HG03280 (cell line): ENCODE data around the gene MBP.
"Not testable (repeated sequence)": the region's sequence is repeated elsewhere in the genome, so short reads cannot be mapped to it uniquely, and the experiment has no call there.

Experiments used
- ATAC-seq: cut with Tn5 transposase; IDR thresholded peaks from one replicate; pipeline ENCODE4 v1.9.1; 2021; ENCODE audit warnings: mild to moderate bottlenecking, moderate library complexity; ENCODE audit not compliant: unreplicated experiment

Gene MBP

DNA sequence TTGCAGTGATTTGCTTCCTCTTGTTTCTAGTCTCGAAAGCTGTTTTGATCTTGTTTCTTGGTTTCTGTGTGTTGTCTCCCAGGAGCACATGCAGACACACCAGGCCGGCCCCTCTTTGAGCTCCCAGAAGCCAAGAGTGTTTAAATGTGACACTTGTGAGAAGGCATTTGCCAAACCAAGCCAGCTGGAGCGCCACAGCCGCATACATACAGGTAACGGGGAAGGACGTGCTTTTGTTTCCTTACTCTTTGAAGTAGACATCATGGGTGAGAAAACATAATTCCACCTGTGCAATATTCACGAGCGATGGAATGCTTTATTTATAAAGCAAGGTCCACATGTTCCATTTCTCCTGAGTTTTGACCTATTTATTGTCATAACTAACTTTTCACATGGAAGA, 173.0 kb downstream of the MBP start:
- ATAC-seq: no peak

DNA sequence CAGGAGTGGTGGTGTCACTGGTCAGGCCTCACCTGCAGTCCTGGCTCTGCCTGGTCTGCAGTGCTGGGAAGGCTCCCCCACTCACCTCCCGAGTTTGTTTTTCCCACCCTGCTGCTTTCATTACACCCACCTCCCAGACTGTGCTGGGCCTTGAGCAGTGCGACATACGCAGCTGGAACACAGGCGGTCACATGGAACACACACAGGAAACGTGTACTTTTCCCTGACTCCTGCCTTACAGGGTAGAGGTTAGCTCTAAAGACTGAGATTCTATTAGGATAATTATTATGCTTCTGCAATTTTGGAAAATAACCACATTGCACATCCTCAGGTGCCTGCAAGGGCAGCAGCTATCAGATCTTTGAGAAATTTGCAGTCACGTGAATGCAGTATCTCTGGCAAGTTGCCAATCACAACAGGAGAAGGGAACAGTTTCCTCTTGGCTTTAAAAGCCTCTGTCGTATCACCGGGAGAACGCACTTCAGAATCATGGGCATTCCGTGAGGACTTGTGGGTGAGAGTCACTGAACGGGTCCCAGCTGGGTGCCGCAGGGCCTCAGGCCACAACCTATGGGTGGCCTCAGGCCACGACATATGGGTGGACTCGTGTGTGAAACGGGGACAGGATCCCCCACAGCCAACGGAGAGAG, 173.8 kb downstream of the MBP start:
- no peak for ATAC-seq

DNA sequence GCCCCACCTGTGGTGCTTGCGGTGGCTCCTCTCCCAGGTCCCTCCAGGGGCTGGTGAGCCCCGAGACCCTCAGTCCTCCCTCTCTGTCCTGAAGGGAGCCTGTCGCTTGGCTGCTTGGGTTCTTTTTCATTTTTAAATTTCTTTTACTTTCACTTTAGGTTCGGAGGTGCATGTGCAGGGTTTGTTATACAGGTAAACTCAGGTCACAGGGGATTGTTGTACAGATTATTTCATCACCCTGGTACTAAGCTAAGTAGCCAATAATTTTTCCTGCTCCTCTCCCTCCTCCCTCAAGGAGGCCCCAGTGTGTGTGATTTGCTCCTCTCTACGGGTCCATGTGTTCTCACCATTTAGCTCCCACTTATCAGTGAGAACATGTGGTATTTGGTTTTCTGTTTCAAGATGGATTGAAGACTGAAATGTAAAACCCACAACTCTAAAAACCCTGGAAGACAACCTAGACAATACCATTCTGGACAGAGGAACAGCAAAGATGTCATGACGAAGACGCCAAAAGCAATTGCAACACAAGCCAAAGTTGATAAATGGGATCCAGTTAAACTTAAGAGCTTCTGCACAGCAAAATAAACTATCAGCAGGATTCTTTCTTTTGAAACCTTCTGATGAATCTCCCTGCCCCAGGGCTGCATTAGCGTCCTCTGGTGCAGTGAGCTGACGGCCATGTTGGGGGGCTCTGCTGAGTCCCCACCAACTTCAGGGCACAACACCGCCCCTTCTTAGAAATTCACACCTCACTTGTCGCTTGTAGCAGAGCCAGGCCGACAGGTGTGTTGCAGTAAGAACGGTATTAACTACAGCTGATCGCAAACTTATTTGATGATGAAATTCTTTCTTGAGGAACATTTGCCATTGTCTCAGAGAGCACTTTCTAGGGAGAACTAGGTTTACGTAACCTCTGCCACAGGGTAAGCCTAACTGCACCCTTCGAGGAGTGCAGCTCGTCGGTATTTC, 174.9 kb downstream of the MBP start:
- ATAC-seq: no peak

DNA sequence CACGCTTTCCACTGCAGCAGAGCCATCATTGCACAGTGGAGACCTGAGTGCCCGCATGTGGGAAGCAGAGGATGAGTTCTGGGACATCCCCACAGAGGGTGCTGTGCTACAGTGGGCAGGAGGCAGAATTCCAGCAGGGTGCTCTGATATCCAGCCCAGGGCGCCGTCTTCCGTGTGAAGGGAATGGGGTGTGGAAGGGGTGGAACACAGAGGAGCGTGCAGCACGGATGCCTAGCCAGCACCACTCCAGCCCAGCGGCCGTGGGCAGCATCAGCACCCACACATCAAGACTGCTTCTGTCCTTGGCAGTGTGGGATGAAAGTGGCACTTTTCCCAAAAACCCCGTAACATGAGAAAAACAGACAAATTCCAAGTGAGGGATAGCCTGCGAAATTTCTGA, 175.9 kb downstream of the MBP start:
- ATAC-seq: no peak

DNA sequence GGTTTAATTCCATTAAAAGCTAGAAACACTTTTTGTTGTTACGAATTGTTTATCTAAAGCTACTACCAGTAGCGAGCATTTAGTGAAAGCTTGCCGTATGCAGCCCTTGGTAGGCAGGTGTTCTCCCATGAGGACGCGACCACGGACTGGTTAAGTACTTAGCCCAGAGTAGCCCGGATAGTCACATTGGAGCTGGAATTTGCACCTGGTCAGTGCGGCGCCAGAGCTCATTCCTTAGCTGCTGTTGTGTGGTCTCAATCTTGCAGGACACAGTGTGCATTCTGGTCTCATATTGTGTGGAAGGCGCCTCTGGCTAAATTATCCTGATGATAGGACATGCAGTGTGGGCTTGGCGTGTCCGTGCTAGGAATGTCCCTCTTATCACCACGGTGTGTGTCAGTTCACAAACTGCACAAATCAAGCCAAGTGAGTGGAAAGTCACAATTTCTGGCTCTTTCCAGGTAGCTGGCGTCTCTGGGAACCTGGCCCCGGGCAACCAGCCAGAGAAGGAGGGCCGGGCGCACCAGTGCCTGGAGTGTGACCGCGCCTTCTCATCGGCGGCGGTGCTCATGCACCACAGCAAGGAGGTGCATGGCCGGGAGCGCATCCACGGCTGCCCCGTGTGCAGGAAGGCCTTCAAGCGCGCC, 176.9 kb downstream of the MBP start:
- ATAC-seq: no peak

DNA sequence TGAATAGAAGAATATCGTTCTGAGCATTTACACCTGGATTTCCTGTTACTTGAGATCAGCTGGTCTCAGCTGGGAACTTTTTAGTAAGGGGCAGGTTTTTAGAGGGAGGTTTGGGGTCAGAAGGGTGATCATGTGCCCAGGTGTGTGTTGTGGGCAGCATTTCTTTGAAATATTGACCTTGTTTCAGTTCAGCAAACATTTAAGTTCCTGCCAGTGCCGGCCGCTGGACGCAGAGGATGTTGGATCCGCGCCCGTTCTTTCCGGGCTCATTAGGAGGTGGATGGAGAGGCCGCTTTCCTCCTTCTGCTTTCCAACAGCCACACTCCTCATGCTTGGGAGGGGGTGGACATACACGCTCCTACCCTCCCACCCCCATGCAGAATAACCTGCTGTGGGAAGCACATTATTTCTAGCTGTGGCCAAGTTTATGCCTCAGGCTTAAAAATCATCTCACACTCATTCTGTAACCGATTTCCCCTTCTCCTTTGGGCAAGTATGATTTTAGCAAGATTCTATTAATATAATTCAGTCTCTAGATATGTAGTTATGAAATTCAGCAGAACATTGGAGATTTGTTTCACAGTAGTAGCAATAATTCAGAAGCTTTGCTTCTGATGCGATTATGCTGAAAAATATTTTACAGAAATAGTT, 178.9 kb downstream of the MBP start:
- ATAC-seq: no peak

DNA sequence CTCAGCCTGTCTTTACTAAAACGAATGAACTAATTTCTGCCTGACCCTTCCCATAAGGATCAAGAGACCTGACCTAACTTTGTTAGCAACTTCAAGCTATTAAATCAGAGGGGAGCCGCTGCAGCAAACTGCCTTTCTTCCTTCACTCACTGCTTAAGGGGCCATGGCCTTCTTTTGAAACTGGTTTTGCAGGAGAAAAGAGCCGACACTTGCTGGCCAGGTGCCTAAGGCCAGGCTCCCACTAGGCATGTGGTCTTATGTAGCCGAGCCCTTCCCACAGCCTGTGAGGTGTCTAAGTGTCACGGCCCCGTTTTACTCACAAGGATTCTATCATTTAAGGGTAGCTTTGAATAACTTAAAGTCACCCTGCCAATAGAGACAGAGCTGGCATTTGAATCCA, 179.4 kb downstream of the MBP start:
- ATAC-seq: no peak

DNA sequence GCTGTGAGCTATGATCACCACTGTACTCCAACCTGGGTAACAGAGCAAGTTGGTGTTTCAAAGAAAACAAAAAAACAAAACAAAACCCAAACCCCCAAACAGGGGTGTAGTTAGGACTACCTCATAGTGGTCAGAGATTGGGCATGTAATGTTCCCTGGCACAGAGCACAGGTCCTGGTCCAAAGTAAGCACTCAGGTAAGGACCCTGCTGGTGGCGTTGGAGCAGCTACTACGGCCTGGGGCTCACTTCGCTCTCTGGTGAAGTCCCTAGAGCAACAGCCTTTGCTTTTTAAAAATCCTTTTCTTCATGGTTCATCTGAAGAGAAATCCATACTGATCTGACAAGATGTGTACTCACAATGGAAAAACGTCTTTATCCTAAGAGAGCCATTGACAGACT, 179.8 kb downstream of the MBP start:
- no peak for ATAC-seq

DNA sequence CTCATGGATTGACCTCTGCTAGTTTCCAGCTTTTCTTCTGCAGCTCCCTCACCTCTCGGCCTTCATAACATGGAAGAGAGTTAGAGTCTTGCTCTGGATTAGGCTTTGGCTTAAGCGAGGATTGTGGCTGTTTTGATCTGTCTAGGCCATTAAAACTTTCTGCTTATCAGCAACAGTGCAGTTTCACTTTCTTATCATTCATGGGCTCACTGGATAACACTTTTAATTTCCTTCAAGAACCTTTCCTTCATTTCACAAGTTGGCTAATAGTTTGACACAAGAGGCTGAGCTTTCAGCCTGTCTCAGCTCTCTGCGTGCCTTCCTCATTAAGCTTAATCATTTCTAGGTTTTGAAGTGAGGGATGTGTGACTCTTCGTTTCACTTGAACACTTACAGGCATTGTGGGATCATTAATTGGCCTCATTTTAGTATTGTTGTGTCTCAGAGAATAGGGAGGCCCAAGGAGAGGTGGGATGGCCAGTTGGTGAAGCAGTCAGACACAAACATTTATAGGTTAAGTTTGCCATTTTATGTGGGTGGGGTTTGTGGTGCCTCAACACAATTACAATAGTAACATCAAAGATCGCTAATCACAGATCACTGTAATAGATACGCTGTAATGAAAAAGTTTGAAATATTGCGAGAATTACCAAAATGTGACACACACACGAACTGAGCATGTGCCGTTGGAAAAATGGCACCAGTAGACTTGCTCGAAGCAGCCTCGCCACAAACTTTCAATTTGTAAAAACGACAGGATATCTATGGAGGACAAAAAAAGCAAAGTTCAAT, 180.9 kb downstream of the MBP start:
- no peak for ATAC-seq

DNA sequence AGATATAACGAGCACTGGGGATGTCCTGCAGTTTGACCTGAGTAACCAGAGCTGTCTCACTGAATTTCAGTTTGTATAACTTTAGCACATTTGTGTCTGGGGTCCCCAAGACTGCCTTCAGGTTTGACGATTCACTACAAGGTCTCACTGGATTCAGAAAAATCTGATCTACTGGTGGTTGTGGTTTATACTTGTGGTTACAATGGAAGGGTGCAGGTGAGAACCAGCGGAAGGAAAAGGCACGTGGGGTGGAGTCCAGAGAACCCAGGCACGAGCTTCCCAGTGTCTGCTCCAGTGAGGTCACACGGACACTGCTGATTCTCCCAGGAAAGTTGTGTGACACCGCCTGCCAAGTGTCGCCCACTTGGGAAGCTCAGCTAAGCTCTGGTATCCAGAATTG, 184.2 kb downstream of the MBP start:
- ATAC-seq: no peak

DNA sequence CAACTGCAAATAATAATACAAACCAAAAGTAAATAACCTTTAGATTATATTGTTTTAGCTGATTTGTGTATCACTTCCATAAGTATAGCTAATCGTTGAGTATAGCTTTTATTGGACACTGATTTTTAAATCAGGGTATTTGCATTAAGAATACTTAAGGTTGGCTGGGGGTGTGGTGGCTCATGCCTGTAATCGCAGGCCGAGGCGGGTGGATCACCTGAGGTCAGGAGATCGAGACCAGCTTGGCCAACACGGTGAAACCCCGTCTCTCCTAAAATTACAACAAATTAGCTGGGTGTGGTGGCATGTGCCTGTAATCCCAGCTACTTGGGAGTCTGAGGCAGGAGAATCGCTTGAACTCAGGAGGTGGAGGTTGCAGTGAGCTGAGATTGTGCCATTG, 188.2 kb downstream of the MBP start:
- not testable (repeated sequence) for ATAC-seq

DNA sequence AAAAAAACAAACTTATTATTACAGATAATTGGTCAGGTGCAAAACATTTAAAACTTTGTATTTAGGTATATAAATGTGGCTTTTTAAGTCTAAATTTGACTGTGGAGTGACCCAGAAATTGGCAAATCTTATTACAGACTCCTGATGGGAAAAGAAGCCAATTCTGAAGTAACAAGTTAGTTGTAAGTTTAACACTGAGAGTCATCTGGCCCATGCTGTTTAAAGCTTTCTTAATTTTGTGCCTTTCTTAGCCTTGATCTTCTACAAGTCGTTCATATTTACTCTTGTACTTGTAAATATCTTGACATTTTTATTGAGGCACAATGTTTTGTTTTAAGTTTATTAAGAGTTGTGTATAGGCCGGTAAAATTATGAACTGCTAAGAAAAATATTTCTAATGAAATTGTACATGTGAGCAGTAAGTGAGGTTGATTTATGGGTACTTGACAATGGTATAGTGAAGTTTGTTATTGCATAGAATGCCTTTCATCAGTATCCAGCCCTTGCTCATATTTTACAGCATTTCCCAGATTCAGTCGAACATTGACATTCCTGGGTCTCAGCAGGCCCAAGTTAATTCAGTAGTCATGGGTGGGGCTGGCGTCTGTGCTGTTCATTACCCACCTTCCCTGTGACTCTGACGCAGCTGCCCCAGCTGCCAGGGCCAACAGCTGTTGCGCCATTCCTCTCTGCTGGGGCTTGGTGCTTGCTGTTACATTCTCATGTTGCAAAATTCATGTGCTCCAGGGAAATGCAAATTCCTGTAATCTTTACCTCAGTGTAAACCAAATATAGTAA, 188.8 kb downstream of the MBP start:
- ATAC-seq: no peak

DNA sequence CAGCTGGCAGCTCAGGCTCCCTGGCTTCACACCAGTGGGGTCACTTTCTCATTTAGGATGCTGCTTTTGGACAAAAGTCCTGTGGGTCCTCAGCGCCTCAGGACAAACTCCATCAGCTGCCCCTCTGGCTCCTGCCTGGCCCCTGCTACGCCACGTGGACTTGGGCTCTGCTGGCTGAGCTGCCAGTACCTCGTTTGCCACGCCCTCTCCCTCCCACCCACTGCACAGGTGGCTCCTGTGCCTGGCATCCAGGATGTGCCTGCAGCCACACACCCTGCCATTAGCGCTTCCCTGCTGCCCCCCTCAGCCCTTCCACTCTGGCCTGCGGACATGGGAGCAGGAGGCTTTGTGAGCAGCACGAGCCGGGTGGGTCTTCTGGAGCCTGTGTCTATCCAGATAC, 191.3 kb downstream of the MBP start:
- no peak for ATAC-seq

DNA sequence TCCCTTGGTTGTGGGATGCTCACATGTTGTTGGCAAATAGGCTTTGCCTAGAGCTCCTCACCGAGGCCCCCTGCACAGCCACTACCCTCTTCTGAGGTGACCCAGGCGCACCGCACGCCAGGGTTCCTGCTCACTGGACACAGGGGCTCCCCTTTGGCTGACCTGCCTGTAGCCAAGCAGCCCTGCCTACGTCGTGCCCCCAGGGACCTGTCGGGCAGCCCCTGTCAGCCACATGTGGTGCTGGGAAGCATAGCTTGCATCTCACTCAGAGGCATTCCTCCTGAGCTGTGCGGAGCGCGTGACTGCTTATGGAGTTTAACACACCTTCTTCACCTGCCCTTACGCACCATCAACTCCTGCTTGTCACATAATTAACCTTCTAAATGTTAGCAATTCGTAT, 194.0 kb downstream of the MBP start:
- ATAC-seq: no peak

DNA sequence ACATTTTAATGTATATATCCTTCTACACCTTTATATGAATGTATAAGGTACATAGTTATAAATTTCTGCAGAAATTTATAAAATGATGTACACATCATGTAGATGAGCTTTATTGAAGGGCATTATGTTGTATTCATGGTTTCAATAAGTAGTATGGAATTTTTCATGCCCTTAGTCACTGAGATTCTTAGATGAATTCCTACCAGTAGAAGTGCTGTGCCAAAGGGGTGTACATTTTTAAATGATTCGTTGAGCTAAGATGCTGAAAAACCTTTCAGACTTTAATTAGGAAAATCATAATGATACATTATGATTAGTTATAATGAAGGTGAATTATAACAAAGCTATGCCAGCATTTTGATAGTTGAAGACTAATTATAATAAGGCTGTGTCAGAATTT, 195.0 kb downstream of the MBP start:
- ATAC-seq: no peak

DNA sequence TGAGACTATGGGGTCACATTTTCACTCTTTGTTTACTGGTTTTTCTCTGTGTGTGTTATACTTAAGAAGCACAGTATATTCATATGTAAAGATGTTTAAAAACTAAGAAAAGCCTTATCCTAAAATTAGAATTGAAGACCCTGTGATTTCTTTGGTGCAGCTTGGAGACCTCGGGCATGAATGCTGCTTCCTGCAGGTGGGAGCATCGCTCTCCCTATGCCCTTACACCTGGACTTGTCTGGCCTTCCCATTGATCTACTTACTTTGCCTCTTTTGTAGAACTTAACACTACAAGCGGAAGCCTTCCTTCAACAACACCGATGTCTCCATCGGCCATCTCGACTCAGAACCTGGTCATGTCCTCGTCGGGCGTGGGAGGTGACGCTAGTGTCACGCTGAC, 195.7 kb downstream of the MBP start:
- no peak for ATAC-seq

DNA sequence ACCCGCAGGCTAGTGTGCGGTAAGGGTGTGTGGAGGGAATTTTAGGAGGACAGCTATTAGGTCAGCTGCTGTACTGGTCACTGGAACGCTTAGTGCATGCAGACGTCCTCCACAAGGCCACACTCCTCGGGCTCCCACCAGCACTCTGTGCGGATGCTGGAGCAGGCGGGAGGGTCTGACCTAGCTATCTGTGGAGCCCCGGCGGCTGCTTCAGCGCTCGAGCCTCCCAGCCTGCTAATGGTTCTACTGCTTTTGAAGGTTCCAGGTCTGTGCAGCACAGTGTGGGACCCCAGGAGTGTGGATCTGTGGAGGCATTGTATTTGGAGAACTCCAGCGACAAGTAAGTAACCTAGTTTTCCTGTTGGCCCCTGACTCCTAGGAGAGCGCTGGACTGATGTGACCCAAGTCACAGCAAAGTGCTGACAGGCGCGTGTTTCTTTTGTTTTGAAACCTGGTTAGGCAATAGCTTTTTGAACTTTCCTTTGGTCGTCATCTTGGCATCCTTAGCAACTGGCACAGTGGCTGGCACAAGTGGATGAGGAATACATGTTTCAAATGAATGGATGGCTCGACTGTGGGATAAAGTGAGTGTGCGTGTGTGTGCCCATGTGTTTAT, 196.8 kb downstream of the MBP start:
- no peak for ATAC-seq

DNA sequence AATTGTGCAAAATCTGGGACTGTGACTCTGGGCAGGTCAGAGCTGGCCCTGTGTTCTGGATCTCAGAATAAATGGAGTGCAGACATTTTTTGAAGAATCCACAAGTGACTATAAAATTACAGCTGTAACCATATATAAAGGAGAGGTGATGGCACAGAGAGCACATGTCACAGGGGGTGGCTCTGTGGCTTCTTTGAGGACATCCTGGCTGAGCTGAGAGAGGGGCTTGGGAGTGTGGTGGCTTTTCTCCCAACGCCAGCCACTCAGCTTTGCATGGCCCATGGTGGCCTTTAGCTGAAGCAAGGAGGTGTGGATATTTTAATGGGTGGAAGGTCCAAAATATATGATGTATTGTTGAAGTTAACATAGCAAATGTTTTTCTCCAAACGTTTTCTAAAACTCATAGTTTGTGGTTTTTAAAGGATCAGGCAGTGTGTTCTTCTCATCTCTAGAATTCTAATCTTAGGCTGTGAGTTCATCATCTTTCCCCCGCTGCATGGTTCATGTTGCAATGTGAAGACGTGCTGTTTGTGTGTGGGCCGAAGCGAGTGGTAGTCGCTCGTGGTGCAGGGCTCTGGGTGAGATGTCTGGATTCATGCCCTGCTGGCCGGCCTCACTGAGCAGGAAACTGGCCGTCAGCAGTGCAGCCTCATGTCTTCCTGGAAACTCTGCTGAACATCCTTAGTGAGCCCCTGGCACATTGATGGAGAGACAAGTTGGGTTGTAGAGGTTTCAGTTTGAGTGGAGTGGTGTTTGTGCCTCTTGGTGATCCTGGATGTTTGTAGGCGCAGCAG, 200.4 kb downstream of the MBP start:
- no peak for ATAC-seq

DNA sequence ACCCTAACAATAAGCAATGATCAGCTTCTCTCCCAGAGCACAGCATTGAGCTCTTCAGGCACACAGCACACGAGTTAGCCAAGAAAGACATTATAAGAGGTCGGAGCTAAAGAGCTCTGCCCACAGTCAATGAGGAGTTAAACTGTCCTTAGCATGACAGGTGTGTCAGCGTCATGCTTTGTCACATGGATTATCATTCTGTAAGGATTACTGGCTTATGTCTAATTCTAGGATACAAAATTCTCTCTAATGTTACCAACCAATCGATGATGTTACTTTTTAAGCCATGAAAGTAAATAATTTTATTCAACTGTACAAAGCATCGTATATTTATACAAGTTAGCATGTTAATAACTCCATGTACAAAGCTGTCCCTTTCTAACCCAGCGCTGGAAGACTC, 201.4 kb downstream of the MBP start:
- ATAC-seq: no peak
